H9 (cell line): ENCODE data around the gene CASP10. TPM values are rescaled to one million over a fixed set of nuclear protein-coding genes. Genes with fewer than 3 reads are reported as not detected.

Source experiments
- DNase-seq: peaks from one replicate; pipeline ENCODE4 v3.0.0-alpha.2; 2017
- H2AFZ ChIP-seq: one replicate; pipeline ENCODE4 v1.6.1; 2013; ENCODE audit warnings: mild to moderate bottlenecking, low read length, control low read depth, moderate library complexity
- H2AK5ac ChIP-seq: 2 replicates; pipeline ENCODE4 v1.6.1; 2013; ENCODE audit warnings: low read length, control low read depth, mixed read lengths; ENCODE audit not compliant: insufficient read length
- H2BK120ac ChIP-seq: one replicate; pipeline ENCODE4 v1.6.1; 2013; ENCODE audit warnings: low read depth, mild to moderate bottlenecking, low read length, control low read depth, inconsistent platforms; ENCODE audit not compliant: poor library complexity, severe bottlenecking
- H2BK12ac ChIP-seq: 2 replicates; pipeline ENCODE4 v1.6.1; 2013; ENCODE audit warnings: low read length, control low read depth, mixed read lengths, low read depth; ENCODE audit not compliant: insufficient read length
- H2BK15ac ChIP-seq: 2 replicates; pipeline ENCODE4 v1.6.1; 2013; ENCODE audit warnings: low read depth, low read length, control low read depth
- H2BK20ac ChIP-seq: one replicate; pipeline ENCODE4 v1.6.1; 2013; ENCODE audit warnings: low read depth, mild to moderate bottlenecking, low read length, control low read depth, inconsistent platforms; ENCODE audit not compliant: poor library complexity, severe bottlenecking
- H2BK5ac ChIP-seq: 2 replicates; pipeline ENCODE4 v1.6.1; 2013; ENCODE audit warnings: low read length, control low read depth, mixed read lengths; ENCODE audit not compliant: insufficient read length
- H3K14ac ChIP-seq: 2 replicates; pipeline ENCODE4 v1.6.1; 2013; ENCODE audit warnings: low read length, control low read depth; ENCODE audit not compliant: insufficient read depth
- H3K18ac ChIP-seq: 2 replicates; pipeline ENCODE4 v1.6.1; 2013; ENCODE audit warnings: low read depth, mild to moderate bottlenecking, mixed read lengths, low read length, control low read depth; ENCODE audit not compliant: insufficient read length
- H3K23ac ChIP-seq: 2 replicates; pipeline ENCODE4 v1.6.1; 2013; ENCODE audit warnings: low read length, control low read depth, mixed read lengths, low read depth; ENCODE audit not compliant: insufficient read length
- H3K23me2 ChIP-seq: 2 replicates; pipeline ENCODE4 v1.6.1; 2013; ENCODE audit warnings: low read depth, mild to moderate bottlenecking, mixed read lengths, low read length, control low read depth; ENCODE audit not compliant: insufficient read length, poor library complexity, severe bottlenecking
- H3K27ac ChIP-seq: 2 replicates; pipeline ENCODE4 v1.5.1; 2013; ENCODE audit warnings: low read length, control low read depth, mixed read lengths, low read depth; ENCODE audit not compliant: insufficient read length
- H3K27me3 ChIP-seq: 2 replicates; pipeline ENCODE4 v1.6.1; 2013; ENCODE audit warnings: low read length, control low read depth, inconsistent platforms; ENCODE audit not compliant: insufficient read depth
- H3K4ac ChIP-seq: 2 replicates; pipeline ENCODE4 v1.6.1; 2013; ENCODE audit warnings: low read depth, mild to moderate bottlenecking, control low read depth, inconsistent platforms, low read length, moderate library complexity
- H3K4me1 ChIP-seq: 2 replicates; pipeline ENCODE4 v1.6.1; 2013; ENCODE audit warnings: low read length, control low read depth, inconsistent platforms; ENCODE audit not compliant: insufficient read depth
- H3K4me2 ChIP-seq: 2 replicates; pipeline ENCODE4 v1.6.1; 2013; ENCODE audit warnings: low read length, control low read depth, mixed read lengths; ENCODE audit not compliant: insufficient read length, insufficient read depth
- H3K56ac ChIP-seq: 2 replicates; pipeline ENCODE4 v1.6.1; 2013; ENCODE audit warnings: low read depth, mild to moderate bottlenecking, mixed read lengths, low read length, control low read depth; ENCODE audit not compliant: insufficient read length
- H3K79me1 ChIP-seq: 2 replicates; pipeline ENCODE4 v1.6.1; 2013; ENCODE audit warnings: low read depth, mild to moderate bottlenecking, moderate library complexity, low read length, control low read depth, inconsistent platforms; ENCODE audit not compliant: insufficient read depth, poor library complexity, severe bottlenecking
- H3K79me2 ChIP-seq: 2 replicates; pipeline ENCODE4 v1.6.1; 2013; ENCODE audit warnings: low read length, control low read depth, inconsistent platforms; ENCODE audit not compliant: insufficient read depth
- H3K9ac ChIP-seq: 2 replicates; pipeline ENCODE4 v1.6.1; 2013; ENCODE audit warnings: low read length, control low read depth, mixed read lengths; ENCODE audit not compliant: insufficient read length; ENCODE audit errors: extremely low read depth
- H3K9me3 ChIP-seq: one replicate; pipeline ENCODE4 v1.6.1; 2013; ENCODE audit warnings: low read depth, low read length, inconsistent platforms; ENCODE audit not compliant: control insufficient read depth
- H3T11ph ChIP-seq: one replicate; pipeline ENCODE4 v1.6.1; 2013; ENCODE audit warnings: mild to moderate bottlenecking, low read length, control low read depth, inconsistent platforms
- H4K20me1 ChIP-seq: one replicate; pipeline ENCODE4 v1.6.1; 2013; ENCODE audit not compliant: control insufficient read depth, insufficient read length, insufficient read depth
- H4K5ac ChIP-seq: 2 replicates; pipeline ENCODE4 v1.6.1; 2013; ENCODE audit warnings: low read depth, mild to moderate bottlenecking, mixed read lengths, low read length, control low read depth; ENCODE audit not compliant: insufficient read length
- H4K8ac ChIP-seq: replicated peaks from 2 replicates; pipeline ENCODE4 v1.6.1; 2013; ENCODE audit warnings: low read length, control low read depth, mixed read lengths, low read depth; ENCODE audit not compliant: insufficient read length
- H4K91ac ChIP-seq: 2 replicates; pipeline ENCODE4 v1.6.1; 2013; ENCODE audit warnings: low read depth, mild to moderate bottlenecking, moderate library complexity, mixed read lengths, low read length, control low read depth; ENCODE audit not compliant: insufficient read length
- H3K27ac Mint-ChIP-seq, 3 experiments: 2 replicates in 2 of 3; 3 replicates in 1 of 3; pipeline ENCODE4 v1.8.0; 2020 to 2021; ENCODE audit warnings: mixed read lengths in 3 of 3, mild to moderate bottlenecking in 1 of 3, moderate library complexity in 1 of 3
- H3K27me3 Mint-ChIP-seq: 2 replicates; pipeline ENCODE4 v1.8.0; 2021; ENCODE audit warnings: low read depth, mild to moderate bottlenecking, moderate library complexity, mixed read lengths
- H3K36me3 Mint-ChIP-seq, 3 experiments: 2 replicates in 2 of 3; 3 replicates in 1 of 3; pipeline ENCODE4 v1.8.0; 2020 to 2021; ENCODE audit warnings: low read depth in 3 of 3, mixed read lengths in 3 of 3; ENCODE audit not compliant: insufficient read depth in 1 of 3
- H3K4me1 Mint-ChIP-seq, 2 experiments: 2 replicates each; pipeline ENCODE4 v1.8.0; 2020; ENCODE audit warnings: mixed read lengths in 2 of 2
- H3K4me3 Mint-ChIP-seq, 2 experiments: 2 replicates in 1 of 2; 3 replicates in 1 of 2; pipeline ENCODE4 v1.8.0; 2020 to 2021; ENCODE audit warnings: mild to moderate bottlenecking in 2 of 2, mixed read lengths in 2 of 2, moderate library complexity in 1 of 2
- H3K9me3 Mint-ChIP-seq, 2 experiments: 2 replicates in 1 of 2; 3 replicates in 1 of 2; pipeline ENCODE4 v1.8.0; 2020; ENCODE audit warnings: mild to moderate bottlenecking in 2 of 2, mixed read lengths in 2 of 2, moderate library complexity in 1 of 2
- WGBS: extraction: QIAGEN DNeasy Blood & Tissue Kit; methylation state at CpG from one replicate; pipeline ENCODE4 v1.1.7; 2013; ENCODE audit warnings: missing lambda C conversion rate, low lambda C conversion rate, mixed read lengths; ENCODE audit not compliant: insufficient read length; ENCODE audit errors: extremely low coverage; 5-methylcytosine and 5-hydroxymethylcytosine counted together
- total RNA-seq: library from RNA; stranded (reverse); gene quantifications from 2 replicates; pipeline ENCODE4 v1.2.1, GENCODE V29; 2021
- TF ChIP-seq, protein P1 (sequence below): fragments of 200-600 bp; sonication (generic); conservative IDR thresholded peaks from 3 replicates; pipeline ENCODE4 v1.8.0; 2021; ENCODE audit warnings: antibody characterized with exemption, mild to moderate bottlenecking

The CASP10 gene
- total RNA-seq, 1 experiment from 2014 or later, result 2.7 TPM

DNA sequence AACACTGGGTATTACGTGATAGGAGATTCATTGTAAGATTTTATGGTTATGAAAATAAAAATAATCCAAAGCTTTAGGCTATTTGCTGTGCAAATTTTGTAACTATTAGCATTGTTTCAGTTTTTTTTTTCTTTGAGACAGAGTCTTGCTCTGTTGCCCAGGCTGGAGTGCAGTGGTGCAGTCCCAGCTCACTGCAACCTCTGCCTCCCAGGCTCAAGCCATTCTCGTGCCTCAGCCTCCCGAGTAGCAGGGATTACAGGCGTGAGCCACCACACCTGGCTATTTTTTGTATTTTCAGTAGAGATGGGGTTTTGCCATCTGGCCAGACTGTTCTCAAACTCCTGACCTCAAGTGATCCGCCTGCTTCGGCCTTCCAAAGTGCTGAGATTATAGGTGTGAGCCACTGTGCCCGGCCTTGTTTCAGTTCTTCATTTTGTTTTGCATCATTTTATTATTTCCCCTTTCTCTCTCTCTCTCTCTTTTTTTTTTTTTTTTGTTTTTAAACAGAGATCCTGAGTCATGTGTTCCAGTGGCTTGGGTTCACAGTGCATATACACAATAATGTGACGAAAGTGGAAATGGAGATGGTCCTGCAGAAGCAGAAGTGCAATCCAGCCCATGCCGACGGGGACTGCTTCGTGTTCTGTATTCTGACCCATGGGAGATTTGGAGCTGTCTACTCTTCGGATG, 25.8 kb downstream of the CASP10 start:
- H3K36me3 Mint-ChIP-seq, result no peaks in the 10 kb centered on the region

More for the DNA sequence above, 25.8 kb downstream of the CASP10 start:
- Histone ChIP-seq H2BK12ac (no peak overlapping the region), H3K14ac (no peak overlapping the region), H2BK20ac (no peak overlapping the region), H2AK5ac (no peak overlapping the region), H3K79me2 (no peaks in the 10 kb centered on the region), H3K9me3 (no peaks in the 10 kb centered on the region), H2BK120ac (no peak overlapping the region), H2BK5ac (no peak overlapping the region), H4K5ac (no peak overlapping the region), H3K27ac (no peak overlapping the region), H3K9ac (no peak overlapping the region), H3K4me2 (no peak overlapping the region), H3K79me1 (no peaks in the 10 kb centered on the region), H3K23ac (no peak overlapping the region), H3K4me1 (no peaks in the 10 kb centered on the region), H4K91ac (no peak overlapping the region), H3K18ac (no peak overlapping the region), H2BK15ac (no peak overlapping the region), H3K56ac (no peak overlapping the region), H3K4ac (no peak overlapping the region), H3K23me2 (no peaks in the 10 kb centered on the region), H3K27me3 (no peaks in the 10 kb centered on the region), H2AFZ (no peak overlapping the region), H4K20me1 (no peaks in the 10 kb centered on the region), H4K8ac (no peak overlapping the region), H3T11ph (no peak overlapping the region)
- Mint-ChIP-seq H3K27ac (no peak overlapping the region), H3K27me3 (no peaks in the 10 kb centered on the region), H3K4me3 (no peak overlapping the region), H3K9me3 (no peaks in the 10 kb centered on the region), H3K4me1 (peaks cover 6 to 9% of the 10 kb centered on the region in 2 experiments)
- DNase-seq, result no peak
- TF ChIP-seq, protein P1, sequence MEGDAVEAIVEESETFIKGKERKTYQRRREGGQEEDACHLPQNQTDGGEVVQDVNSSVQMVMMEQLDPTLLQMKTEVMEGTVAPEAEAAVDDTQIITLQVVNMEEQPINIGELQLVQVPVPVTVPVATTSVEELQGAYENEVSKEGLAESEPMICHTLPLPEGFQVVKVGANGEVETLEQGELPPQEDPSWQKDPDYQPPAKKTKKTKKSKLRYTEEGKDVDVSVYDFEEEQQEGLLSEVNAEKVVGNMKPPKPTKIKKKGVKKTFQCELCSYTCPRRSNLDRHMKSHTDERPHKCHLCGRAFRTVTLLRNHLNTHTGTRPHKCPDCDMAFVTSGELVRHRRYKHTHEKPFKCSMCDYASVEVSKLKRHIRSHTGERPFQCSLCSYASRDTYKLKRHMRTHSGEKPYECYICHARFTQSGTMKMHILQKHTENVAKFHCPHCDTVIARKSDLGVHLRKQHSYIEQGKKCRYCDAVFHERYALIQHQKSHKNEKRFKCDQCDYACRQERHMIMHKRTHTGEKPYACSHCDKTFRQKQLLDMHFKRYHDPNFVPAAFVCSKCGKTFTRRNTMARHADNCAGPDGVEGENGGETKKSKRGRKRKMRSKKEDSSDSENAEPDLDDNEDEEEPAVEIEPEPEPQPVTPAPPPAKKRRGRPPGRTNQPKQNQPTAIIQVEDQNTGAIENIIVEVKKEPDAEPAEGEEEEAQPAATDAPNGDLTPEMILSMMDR, result no peak
- WGBS, result no CpG with 5 or more reads among the region's 12 CpGs
